Lung (tissue), 12 donors: Measurements from ENCODE around the gene PNMA1. TPM values are rescaled to one million over a fixed set of nuclear protein-coding genes. Genes with fewer than 3 reads are reported as not detected.

Source experiments
- ATAC-seq: fragments of 200-7000 bp; cut with Tn5 transposase; one replicate; pipeline ENCODE4 v1.9.1; 2020; ENCODE audit warnings: moderate number of reproducible peaks; ENCODE audit not compliant: insufficient read depth, low FRiP score
- DNase-seq, 3 donors: peaks; one replicate each; pipeline ENCODE4 v3.0.0-alpha.2; 2013 to 2017
- H3K27ac ChIP-seq, 2 donors: one replicate each; pipeline ENCODE4 v1.5.1; 2013; ENCODE audit warnings: mild to moderate bottlenecking in 2 of 2, moderate library complexity in 2 of 2, control low read depth in 1 of 2, inconsistent platforms in 1 of 2, low read depth in 1 of 2, low read length in 1 of 2
- H3K27me3 ChIP-seq, 3 donors: one replicate each; pipeline ENCODE4 v1.5.1; 2013; ENCODE audit warnings: low read length in 2 of 3; ENCODE audit not compliant: control insufficient read depth in 3 of 3, insufficient read depth in 3 of 3
- H3K36me3 ChIP-seq, 4 donors: one replicate each; pipeline ENCODE4 v1.5.1; 2013; ENCODE audit warnings: low read length in 4 of 4, mild to moderate bottlenecking in 1 of 4, moderate library complexity in 1 of 4; ENCODE audit not compliant: control insufficient read depth in 4 of 4, insufficient read depth in 4 of 4
- H3K4me1 ChIP-seq, 5 donors: one replicate each; pipeline ENCODE4 v1.5.1; 2013; ENCODE audit warnings: low read length in 5 of 5, mild to moderate bottlenecking in 2 of 5, moderate library complexity in 1 of 5; ENCODE audit not compliant: control insufficient read depth in 5 of 5, insufficient read depth in 5 of 5
- H3K4me3 ChIP-seq: one replicate; pipeline ENCODE4 v1.5.1; 2013; ENCODE audit warnings: mild to moderate bottlenecking, control low read depth, moderate library complexity
- H3K9ac ChIP-seq, 2 donors: one replicate each; pipeline ENCODE4 v1.5.1; 2013; ENCODE audit warnings: low read length in 2 of 2, control low read depth in 1 of 2; ENCODE audit not compliant: insufficient read depth in 1 of 2
- H3K9me3 ChIP-seq, 4 donors: one replicate each; pipeline ENCODE4 v1.5.1; 2013; ENCODE audit warnings: low read length in 3 of 4, mild to moderate bottlenecking in 1 of 4, moderate library complexity in 1 of 4; ENCODE audit not compliant: control insufficient read depth in 4 of 4, insufficient read depth in 3 of 4
- CTCF ChIP-seq: IDR thresholded peaks from 2 replicates; pipeline ENCODE4 v1.5.1; 2012; ENCODE audit warnings: mild to moderate bottlenecking; ENCODE audit errors: control extremely low read depth, extremely low read depth
- WGBS, 2 donors: extraction: QIAGEN DNeasy Blood & Tissue Kit; methylation state at CpG; one replicate each; pipeline ENCODE4 v1.1.7; 2013; 5-methylcytosine and 5-hydroxymethylcytosine counted together
- polyA plus RNA-seq, 2 donors: library from polyadenylated mRNA; stranded (reverse); fragments of 200-250 nt; gene quantifications; one replicate each; pipeline ENCODE4 v1.2.1, GENCODE V29; 2013
- total RNA-seq, 2 donors: library from RNA; depleted of rRNA in 1 of 2; stranded (reverse); fragments of >200 nt in 1 of 2; gene quantifications; one replicate each; pipeline ENCODE4 v1.2.1, GENCODE V29; 2014 to 2021
- donor health status: control.
- donor health status: control.
- donor health status: Bipolar disorder and iron deficiency.
- donor health status: healthy.
- donor health status: DM: yes; HTN: yes; CAD: no.

Gene PNMA1
- total and polyA plus RNA-seq, 4 donors: 11.0 to 34.1 (median 25.7) TPM

DNA sequence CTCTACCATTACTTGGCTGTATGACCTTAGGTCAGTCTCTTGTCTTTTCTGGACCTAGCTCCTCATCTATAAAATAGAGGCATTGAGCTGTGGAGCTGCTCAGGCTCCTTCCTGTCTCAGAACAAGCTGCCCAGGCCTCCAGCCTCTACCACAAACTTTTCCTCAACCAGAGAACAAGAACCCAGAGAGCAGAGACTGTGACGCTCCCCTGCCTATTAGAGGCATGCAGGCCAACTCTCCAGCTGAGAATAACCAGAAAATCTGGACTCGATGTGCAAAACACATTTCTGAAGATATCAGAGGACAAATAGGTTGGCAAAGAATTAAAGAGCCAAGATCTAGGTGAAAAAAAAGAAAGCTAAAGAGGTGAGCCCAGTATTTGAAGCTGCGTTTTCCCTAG lies 17.8 kb upstream of the PNMA1 start:
- ATAC-seq (no peak), DNase-seq (no peak)
- no peaks in the 10 kb centered on the region for H3K27me3 ChIP-seq
- H3K4me1 ChIP-seq: peaks cover 0 to 9% (median 2%) of the 10 kb centered on the region in 5 donors
- no peak overlapping the region for H3K9ac ChIP-seq
- WGBS, 2 donors: 91 to 95% methylated on average over 3 of the region's 3 CpGs
- peak overlapping the region in 1 of 2 donors; percentile 28 for H3K27ac ChIP-seq
- H3K4me3 ChIP-seq: no peak overlapping the region
- no peak for TF ChIP-seq CTCF
- H3K36me3 ChIP-seq: peaks cover 9 to 57% (median 40%) of the 10 kb centered on the region in 4 donors
- H3K9me3 ChIP-seq: no peaks in the 10 kb centered on the region

DNA sequence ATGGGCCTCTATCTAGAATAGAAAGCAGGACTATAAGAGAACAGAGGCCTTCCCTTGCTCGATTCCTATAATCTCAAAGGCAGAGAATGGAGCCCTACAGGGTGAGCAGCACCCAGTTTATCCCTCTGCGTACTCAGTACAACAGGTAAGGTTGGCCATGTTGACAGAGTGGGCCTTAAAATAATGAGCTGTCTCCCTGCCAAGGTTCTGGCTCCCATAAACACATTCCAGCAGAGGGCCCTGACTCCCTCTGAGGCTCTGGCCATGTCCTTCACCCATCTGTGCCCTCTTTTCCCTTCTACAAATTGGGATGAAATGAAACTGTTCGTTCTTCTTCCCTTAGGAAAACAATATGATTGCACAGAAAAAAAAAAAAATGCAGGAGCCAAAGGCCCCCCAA lies 16.9 kb upstream of the PNMA1 start:
- Histone ChIP-seq H3K9me3 (no peaks in the 10 kb centered on the region), H3K36me3 (peaks cover 9 to 58% (median 45%) of the 10 kb centered on the region in 4 donors), H3K4me3 (no peak overlapping the region), H3K27ac (peak overlapping the region in 1 of 2 donors; percentile 15), H3K27me3 (no peaks in the 10 kb centered on the region), H3K4me1 (peaks cover 0 to 9% (median 1%) of the 10 kb centered on the region in 5 donors), H3K9ac (no peak overlapping the region)
- TF ChIP-seq CTCF: no peak
- DNase-seq (no peak), ATAC-seq (no peak)
- 69 to 78% methylated on average over 3 of the region's 3 CpGs for WGBS, 2 donors

DNA sequence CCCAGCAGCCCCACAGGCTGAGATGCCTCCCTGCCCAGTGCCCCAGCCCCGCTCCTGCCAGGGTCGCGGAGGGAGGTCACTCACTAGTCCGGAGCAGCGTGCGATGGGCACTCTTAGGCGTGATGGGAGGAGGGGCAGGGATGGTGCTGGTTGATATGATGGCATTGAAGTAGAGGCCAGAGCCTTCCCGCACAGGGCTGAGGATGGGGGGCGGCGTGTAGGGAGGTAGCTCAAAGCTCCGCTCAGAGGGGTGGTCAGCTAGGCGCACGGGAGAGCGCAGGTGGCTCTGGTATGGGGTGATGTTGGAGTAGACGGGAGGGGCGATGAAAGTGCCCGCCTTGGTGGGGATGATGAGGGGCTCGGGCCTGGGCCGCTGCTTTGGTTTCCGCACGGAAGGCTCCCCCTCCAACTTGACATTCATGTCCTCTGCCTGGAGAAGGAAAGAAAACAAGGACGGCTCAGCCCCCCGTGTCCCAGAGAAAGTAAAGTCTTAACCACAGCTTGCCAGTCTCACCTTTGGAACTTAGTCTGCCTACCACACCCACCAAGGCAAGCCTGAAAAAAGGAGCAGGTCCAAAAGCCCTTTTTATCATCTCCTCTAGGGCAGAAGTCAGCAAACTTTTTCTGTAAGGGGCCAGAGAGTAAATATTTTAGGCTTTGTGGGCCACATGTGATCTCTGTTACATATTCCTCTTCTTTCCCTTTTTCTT lies 15.5 kb upstream of the PNMA1 start:
- no peak for DNase-seq
- WGBS, 2 donors: 94 to 95% methylated on average over 23 of the region's 23 CpGs
- peaks cover 5 to 62% (median 54%) of the 10 kb centered on the region in 4 donors for H3K36me3 ChIP-seq

More for the DNA sequence above, 15.5 kb upstream of the PNMA1 start:
- peaks cover 0 to 9% (median 5%) of the 10 kb centered on the region in 5 donors for H3K4me1 ChIP-seq
- no peak overlapping the region for H3K4me3 ChIP-seq
- no peaks in the 10 kb centered on the region for H3K27me3 ChIP-seq
- TF ChIP-seq CTCF: no peak
- ATAC-seq: no peak
- H3K9me3 ChIP-seq: no peaks in the 10 kb centered on the region
- H3K27ac ChIP-seq: no peak overlapping the region
- H3K9ac ChIP-seq: no peak overlapping the region
